GM18861 (cell line): ENCODE results near the gene LSM12.

Experiments
- ATAC-seq: cut with Tn5 transposase; IDR thresholded peaks from one replicate; pipeline ENCODE4 v1.9.1; 2021; ENCODE audit not compliant: unreplicated experiment

The LSM12 gene

DNA sequence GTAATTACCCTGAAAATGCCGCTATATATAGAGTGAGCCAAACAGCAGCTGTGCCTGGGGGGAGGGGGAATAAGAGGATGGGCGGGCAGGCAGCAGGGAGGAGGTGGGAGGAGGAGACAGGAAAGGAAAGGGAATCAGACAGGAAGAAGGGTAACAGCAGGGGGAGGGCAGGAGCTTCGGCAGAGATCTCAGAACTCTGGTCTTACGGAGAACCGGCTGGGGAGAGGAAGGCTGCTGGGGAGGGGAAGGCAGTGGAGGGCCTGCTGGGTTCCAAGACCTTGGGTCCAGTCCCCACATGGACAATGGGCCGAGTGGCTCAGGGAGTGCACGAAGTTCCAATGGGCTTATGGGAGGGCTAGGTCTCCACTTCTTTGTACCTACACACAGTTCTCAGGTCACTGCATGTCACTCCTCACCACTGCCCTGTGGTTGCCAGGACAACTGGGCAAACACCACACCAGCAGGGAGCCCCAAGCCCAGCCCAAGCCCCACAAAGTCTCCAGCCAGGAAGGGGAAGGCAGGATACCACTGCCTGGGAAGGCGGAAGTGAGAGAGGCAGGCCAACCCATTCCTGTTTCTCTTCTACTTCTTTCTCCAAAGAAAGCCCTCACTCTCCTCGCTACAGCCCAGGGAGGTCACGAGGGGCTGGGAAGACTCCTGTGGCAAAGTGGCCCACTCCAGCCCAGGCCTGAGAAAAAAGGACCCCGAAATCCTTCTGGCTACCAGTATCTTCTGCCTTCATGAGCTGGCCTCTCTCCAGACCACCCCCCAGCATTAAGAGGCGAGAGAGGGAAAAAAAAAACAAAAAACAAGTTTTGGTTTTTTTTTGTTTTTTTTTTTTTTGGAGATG lies 29.4 kb upstream of the LSM12 start:
- no peak for ATAC-seq

DNA sequence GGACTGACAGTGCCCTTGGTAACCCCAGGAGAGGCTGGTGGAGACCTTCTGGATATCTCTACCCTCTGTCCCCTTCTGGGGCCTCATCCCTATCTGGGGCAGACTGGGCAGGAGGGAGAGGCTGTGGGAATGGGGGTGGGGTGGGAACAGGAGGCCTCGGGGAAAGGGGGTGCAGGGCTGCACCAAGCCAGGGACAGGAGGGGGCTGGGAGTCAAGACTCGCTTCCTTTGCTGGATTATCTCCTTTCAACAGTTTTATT lies 28.8 kb upstream of the LSM12 start:
- no peak for ATAC-seq

DNA sequence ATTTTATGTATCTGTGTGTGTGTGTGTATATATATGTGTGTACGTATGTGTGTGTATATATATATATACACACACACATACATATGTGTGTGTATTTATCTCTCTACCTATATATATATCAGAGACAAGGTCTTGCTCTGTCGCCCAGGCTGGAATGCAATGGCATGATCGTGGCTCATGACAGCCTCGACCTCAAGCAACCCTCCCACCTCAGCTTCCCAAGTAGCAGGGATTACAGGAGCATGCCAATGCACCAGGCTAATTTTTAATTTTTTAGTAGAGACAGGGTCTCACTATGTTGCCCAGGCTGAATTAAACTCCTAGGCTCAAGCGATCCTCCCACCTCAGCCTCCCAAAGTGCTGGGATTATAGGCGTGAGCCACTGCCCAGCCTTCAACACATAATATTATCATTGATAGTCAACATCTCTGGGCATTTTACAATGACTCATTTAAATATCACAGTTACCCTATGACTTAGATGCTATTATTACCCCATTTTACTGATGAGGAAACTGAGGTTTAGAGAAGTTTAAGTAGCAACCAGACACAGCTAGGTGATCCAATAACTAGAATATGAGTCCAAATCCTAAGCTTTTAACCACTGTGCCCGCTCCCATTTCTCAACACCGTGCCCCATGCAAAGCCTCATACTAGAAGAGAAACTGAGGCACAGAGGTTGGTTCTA lies 28.4 kb upstream of the LSM12 start:
- ATAC-seq: no peak

DNA sequence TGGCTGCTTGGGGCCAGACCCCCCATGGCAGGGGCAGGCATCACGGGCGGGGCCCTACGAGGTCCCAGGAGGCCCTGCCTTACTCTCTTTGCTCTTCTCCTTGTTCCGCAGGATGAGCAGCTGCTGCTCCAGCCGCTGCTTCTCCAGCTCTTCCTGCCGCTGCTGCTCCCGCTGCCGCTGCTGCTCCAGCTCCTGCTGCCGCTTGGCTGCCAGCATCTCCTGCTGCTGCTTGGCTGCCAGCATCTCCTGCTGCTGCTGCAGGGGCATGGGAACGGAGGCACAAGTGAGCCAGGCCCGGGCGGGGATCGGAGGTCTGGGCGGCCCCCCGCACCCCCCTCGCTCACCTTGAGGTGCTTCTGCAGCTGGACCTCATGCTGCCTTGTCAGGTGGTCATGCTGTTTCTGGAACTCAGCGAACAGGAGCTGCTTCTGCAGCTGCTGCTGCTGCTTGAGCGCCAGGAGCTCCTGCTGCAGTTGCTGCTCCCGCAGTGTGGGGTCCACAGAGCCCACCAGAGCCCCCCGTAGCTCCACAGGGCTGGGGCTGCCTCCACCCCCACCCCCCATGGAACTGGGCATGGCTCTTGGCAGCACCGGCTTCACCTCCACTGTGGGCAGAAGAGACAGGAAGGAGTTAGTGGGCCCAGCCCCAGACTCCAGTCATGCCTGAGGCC lies 26.9 kb upstream of the LSM12 start:
- ATAC-seq: no peak

DNA sequence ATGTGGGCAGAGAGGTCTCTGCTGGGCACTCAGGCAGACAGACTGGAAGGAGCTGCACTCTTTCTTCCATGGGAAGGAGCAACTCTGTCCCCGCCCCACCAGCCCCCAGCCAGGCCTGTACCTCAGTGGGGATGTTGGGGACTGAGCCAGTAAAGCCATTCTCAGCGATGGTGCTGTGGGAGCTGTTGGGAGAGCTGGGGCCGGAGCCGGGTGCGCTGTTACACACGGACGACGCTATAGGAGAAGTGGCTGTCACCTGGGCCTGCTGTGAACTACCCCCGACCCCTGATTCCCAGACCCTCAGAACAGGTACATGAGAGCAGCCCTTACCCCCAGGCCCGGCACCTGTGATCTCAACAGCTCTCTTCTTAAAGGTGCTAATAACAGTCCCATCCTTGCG lies 25.6 kb upstream of the LSM12 start:
- ATAC-seq: no peak

DNA sequence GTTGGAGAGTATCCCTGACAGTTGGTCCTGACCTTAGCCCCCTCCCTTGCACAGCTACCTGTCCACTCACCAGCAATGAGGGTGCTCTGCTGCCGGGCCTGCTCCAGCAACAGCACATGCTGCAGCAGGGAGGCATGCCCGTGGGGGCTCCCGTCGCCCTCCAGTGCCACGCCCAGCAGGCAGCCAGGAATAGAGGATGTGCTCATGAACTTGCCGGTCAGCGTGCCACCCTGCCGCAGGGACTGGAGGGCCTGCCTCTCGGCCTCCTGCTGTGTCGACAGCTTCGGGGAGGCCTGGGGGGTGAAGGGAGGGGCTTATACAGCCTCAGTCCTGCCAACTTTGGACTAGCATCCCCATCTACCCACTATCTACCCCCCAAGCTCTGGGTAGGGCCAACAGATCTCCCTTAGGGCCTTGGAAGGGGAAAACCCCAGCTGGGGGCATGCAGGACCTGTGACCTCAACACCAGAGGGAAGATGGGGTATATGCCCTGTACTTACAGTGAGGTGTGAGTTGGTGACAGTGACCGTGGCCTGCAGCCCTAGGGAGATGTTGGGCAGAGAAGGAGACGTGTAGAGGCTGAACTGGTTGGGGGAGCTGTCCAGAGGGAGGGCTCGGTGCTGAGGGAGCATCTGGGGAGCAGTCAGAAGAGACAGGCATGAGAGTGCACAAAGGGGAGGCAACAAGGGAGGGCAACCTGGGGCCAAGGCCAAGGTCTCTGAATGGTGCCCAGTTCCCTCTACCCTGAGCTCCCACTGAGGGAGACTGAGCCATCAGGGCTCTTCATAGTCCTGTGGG lies 24.9 kb upstream of the LSM12 start:
- ATAC-seq: no peak

DNA sequence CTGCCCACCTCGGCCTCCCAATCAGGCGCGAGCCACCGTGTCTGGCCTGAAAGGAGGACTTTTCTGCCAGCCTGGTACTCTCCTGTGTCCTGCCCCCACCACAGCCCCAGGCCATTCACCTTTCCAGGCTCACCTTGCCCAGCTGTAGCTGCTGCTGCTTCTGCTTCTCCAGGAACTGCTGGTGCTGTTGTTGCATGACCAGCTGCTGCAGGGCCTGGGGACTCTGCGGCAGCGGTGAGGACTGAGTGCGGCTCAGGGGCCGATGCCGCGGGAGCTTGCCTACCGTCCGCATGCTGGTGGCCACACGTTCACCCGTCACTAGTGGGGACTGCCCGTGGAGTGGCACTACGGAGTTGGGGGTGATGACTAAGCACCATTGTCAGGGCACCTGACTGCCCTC lies 21.8 kb upstream of the LSM12 start:
- no peak for ATAC-seq

DNA sequence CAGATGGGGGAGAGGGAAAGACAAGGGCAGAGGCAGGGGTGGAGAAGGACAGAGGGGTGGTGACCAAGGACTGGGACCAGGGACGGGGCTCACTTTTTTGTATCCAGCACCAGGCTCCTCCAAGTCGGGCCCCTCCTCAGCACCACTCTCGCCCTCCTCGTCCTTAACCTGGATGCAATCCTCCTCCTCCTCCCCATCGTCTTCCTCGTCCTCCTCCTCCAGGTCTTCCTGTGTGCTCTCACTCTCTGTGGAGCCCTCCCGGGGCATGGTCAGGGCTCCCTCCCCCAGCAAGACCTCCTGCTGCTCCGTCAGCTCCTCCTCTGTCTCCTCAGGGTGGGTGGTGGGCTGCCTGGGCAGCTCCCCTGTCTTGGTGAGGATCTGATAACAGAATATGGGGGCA lies 20.8 kb upstream of the LSM12 start:
- no peak for ATAC-seq

DNA sequence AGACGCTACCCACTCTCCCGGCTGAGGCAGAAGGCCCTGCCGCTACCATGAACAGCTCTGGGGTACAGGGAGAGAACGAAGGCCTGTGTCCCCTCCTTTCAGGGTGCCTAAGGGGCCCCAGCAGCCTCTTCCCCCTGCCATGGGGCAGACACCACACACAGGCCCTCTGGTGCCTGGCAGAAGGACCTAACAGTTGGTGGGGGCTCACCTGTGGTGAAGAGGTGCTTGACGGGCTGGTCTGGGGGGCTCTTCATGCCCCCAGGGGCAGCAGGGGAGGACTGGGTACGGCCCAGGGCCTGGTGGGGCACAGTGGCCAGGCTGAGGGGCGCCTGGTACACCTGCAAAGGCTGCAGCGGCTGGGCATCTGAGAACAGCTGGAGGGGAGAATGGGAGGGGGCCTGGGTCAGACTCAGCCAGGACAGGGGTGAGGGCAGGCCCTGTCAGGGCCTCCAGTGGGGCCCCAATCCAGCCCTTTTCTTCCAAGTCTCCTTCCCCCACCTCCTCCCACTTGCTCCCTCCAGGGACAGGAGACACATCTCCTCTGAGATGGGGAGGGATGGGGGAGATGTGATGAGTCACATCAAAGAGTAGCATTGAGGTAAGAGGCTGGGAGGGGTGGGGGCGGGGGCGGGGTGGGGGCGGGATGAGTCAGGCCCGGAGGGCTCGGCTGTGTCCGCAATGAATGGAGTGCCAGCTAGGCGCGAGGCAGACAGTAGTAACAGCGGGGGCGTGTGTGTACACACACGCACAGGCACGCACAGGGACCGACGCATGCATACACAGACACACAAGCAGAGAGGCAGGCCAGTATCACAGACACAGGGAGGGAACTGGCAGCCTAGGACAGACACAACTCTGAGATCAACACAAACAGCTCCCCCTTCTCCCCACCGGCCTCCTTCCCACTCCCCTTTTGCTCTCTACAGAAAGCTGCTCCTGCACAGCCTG lies 20.2 kb upstream of the LSM12 start:
- no peak for ATAC-seq

DNA sequence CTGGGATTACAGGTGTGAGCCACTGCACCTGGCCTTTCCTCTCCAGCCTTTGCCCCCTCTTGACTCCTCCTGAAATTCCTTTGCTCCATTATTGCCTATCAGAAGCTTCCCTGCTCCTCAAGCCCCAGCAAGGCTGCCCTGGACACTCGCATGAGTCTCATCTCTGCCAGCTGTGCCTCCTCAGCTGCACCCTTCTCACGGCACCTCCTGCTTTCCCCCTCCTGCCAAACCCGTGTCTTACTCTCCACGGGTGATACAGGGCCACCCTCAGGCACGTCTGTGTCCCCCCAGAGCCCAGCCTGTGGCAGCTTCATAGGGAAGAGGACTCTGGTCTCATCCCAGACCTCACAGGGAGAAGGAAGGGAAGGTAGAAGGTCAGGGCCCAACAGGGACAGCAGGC lies 19.4 kb upstream of the LSM12 start:
- ATAC-seq: no peak

DNA sequence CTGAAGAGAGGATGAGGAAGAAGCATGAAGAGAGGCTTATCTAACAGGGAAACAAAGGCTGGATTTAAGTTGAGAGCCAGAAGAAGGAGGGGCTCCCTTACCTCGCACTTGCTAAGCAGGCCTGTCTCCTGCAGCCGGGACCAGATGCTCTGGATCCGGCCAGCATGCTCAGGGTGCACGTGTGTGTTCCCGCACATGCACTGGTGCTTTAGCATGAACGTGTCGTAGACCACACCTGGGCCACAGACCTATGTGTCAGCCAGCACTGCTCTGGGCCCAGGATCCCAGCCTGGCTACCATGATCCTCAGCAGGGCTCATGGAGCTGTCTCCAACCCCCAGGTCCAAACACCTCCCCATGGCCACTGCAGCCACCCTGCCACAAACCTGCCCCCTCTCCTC lies 18.4 kb upstream of the LSM12 start:
- ATAC-seq: no peak

DNA sequence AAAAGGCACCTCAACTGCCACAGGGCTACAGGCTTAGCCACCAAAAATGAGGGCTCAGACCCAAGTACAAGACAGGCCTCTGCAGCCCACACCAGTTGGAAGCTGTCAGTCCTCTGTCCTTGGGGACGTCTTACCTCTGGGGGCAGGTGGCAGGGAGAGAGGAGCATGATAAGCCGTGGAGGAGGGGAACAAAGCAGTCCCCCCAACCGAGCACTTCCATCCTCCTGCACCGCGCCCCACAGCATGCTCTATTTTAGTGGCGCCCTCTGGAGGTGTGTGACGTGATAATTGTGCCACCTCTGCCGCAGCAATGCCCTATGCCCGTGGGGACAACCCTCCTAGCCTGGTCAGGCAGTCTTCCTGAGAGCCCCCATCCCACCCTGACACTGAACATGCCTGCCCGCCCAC lies 17.7 kb upstream of the LSM12 start:
- no peak for ATAC-seq

DNA sequence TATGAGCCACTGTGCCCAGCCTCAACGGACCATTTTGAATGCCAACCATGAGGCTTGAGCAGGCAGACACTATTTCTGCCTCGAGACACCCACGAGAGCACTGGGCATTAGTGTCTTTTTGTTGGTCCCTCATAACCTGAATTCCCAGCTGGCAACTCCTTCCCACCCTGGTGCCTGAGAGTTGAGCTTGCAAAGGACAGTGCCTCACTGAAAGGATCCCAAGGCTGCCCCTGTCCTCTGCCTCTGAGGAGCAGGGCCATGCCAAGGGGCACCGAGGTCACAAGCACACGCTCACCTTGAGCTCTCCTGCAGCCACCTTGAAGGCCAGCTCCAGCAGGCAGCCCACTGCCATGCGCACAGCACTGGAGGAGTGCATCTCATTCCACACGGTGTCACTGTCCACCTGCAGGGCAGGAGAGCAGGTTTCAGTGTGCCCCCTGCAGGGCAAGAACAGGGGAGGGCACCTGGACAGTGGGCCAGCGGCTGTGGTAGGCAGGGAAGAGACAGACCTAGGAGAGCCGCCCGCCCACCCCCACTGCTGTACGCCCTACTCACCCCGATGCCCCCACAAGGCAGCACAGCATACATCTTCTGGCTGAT lies 16.9 kb upstream of the LSM12 start:
- no peak for ATAC-seq

DNA sequence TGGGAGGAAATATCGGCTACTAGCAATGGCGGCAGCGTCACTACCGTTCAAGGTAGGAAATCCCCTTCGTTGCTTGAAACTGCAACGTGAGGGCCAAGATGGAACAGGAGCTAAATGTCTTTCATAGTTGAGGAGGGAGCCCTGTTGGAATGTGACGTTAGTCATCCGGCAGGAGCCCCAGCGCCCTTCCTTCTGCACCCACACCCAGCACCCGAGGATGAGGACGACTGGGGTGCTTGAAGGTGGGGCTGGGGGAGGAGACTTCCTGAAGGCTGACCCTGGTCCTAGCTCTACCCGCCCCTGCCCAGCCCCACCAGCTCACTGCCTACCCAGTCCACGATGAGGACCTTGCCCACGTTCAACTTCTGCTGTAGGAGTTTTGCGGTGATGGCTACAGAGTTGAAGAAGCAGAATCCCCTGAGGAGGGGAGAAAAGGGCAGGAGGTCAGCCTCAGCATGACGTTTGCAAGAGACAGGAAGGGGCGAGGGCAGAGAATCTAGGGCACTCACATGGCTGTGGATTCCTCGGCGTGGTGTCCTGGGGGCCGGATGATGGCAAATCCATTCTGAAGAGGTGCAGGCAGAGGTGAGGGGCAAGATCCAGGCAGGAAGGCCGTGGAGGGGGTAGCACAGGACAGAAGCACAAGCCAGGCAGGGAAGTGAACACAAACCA lies 15.9 kb upstream of the LSM12 start:
- ATAC-seq: no peak

DNA sequence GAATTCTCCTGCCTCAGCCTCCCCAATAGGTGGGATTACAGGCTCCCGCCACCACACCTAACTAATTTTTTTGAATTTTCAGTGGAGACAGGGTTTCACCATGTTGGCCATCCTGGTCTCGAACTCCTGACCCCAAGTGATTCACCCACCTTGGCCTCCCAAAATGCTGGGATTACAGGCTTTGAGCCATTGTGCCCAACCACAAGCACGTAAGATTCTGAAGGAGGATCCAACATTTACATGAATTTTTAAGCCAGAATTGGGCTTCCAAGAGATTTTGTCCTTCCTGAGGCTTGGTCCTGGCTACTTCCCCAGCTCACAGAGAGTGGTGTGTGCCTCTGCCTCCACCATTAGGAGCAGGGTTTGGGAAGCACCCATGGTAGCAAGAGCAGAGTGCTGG lies 15.2 kb upstream of the LSM12 start:
- ATAC-seq: no peak

DNA sequence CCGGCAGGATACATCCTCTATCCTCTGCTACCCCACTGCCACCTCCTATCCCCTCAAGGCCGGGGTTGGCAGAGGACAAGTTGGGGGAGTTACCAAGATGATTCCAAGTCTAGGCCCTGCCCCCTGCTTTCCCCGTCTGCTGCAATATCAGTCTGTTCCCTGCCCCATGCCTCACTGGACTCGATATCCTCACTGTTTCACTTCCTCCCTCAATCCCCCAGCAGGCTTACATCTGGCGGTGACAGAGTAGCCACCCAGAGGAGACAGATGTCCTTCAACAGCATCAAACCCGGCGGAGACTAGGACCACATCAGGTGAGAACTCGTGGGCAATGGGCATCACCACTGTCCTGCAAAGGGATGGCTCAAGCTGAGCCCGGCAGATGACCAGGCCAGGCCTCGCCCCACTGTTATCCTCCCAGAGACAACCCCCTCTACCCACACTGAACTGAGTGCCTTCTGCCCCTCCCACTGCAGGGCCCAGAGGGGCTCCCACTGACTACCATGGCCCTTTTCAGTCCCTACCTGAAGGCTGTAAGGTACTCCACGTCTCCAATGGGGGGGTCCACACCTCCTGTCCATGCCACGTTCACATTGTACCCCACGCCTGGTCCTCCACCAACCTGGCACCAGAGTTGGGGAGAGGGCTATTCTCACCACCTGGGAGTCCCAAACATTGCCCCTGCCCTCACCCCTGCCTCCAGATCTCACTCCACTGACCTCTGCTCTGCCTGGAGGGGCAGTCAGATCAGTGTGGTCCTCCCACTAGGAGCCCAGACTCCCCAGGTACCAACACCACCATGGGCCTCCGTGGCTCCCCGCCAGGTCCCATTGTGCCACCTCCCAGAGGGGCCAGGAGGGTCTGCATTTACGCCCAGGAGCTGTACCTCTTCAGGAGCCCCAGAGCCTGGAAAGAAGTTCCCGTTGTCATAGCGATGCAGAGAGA lies 13.7 kb upstream of the LSM12 start:
- no peak for ATAC-seq

DNA sequence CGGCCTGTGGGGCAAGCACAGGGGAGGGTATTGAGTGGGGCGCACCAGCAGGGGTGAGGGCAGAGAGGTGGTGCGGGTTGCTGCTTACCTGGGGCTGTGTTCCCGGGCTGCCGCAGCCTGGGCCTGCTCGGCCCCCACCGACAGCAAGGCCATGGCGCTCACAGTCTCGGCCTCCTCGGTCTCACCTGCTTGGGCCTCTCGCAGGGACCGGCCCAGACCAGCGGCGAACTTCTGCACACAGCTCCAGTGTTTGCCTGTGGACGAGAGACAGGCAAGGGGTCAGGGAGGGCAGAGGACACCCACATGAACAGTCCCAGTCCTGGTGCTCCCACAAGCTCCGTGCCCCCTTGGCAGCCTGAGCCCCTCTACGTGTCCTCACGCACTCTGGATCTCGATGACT lies 11.9 kb upstream of the LSM12 start:
- no peak for ATAC-seq

DNA sequence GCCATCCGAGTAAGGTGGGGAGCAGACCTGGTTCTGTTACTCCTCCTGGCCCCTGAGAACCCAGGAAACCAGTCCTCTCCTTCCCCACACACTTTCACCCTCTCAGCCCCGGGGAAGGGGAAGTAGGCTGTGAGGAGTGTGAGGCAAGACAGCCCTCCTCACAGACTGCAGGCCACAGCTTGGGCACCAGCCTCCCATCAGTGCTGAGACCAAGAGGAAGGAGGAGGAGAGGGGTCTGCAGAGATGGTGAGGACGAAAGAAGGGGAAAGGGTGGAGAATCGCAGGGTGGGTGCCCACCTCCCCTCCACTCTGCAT lies 11.1 kb upstream of the LSM12 start:
- no peak for ATAC-seq
